Kidney epithelial cell (primary cell): ENCODE data around the gene NAPEPLD. TPM values are rescaled to one million over a fixed set of nuclear protein-coding genes. Genes with fewer than 3 reads are reported as not detected.
"Not testable (repeated sequence)": the region's sequence is repeated elsewhere in the genome, so short reads cannot be mapped to it uniquely, and the experiment has no call there.

Source experiments
- DNase-seq: peaks from one replicate; pipeline ENCODE4 v3.0.0-alpha.2; 2010; ENCODE audit warnings: low read depth
- H3K27me3 ChIP-seq: 2 replicates; pipeline ENCODE4 v1.6.0; 2011; ENCODE audit warnings: low read length; ENCODE audit not compliant: control insufficient read depth, insufficient read depth
- H3K36me3 ChIP-seq: 2 replicates; pipeline ENCODE4 v1.5.1; 2011; ENCODE audit warnings: low read length; ENCODE audit not compliant: control insufficient read depth, insufficient read depth
- H3K4me3 ChIP-seq: 2 replicates; pipeline ENCODE4 v1.5.1; 2011; ENCODE audit warnings: low read depth, mild to moderate bottlenecking, control low read depth, low read length
- CTCF ChIP-seq: IDR thresholded peaks from 2 replicates; pipeline ENCODE4 v1.5.1; 2011; ENCODE audit warnings: mild to moderate bottlenecking, moderate library complexity, low read length, control low read depth, inconsistent platforms; ENCODE audit not compliant: insufficient read depth, poor library complexity, severe bottlenecking
- total RNA-seq: library from RNA; depleted of rRNA; stranded (reverse); fragments of >200 nt; gene quantifications from 2 replicates; pipeline ENCODE4 v1.2.3, GENCODE V29; 2015

NAPEPLD gene
- total RNA-seq, 1 donor from 2014 or later: 9.6 TPM

GRCh38 chr7:103093429-103093828 is 55.5 kb downstream of the NAPEPLD start:
- Histone ChIP-seq H3K4me3 (no peak overlapping the region), H3K27me3 (no peaks in the 10 kb centered on the region), H3K36me3 (no peaks in the 10 kb centered on the region)
- TF ChIP-seq CTCF: no peak
- DNase-seq: no peak

GRCh38 chr7:103092321-103092720 is 56.6 kb downstream of the NAPEPLD start:
- not testable (repeated sequence) for H3K36me3 ChIP-seq, H3K27me3 ChIP-seq, H3K4me3 ChIP-seq, DNase-seq

- TF ChIP-seq CTCF: no peak
- DNase-seq: no peak
- no peaks in the 10 kb centered on the region for H3K36me3 ChIP-seq
- H3K4me3 ChIP-seq: no peak overlapping the region
- no peaks in the 10 kb centered on the region for H3K27me3 ChIP-seq
These were observed 65.7 kb downstream of the NAPEPLD start for GRCh38 chr7:103083210-103083609.

DNA sequence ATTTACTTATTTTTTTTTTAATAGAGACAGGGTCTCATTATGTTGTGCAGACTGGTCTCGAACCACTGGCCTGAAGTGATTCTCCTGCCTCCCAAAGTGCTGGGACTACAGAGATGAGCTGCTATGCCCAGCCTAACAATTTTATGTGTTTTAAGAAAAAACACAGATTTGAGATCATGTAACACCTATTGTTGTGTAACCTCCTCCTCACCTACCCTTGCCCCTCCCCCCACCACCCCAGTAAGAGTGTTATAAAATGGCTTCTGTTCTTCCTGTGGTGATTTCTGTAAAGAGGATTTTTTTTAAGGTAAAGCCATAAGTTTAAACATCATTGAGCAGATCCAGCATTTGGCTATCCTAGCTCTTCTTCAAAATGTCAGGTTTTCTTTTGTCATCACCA is 66.4 kb downstream of the NAPEPLD start:
- Histone ChIP-seq H3K27me3 (no peaks in the 10 kb centered on the region), H3K36me3 (no peaks in the 10 kb centered on the region), H3K4me3 (no peak overlapping the region)
- TF ChIP-seq CTCF: no peak
- no peak for DNase-seq

- H3K36me3 ChIP-seq: no peaks in the 10 kb centered on the region
- TF ChIP-seq CTCF: no peak
- no peak overlapping the region for H3K4me3 ChIP-seq
- no peak for DNase-seq
- H3K27me3 ChIP-seq: no peaks in the 10 kb centered on the region
These were observed 68.0 kb downstream of the NAPEPLD start for GRCh38 chr7:103080923-103081322.

- Histone ChIP-seq H3K27me3 (no peaks in the 10 kb centered on the region), H3K36me3 (no peaks in the 10 kb centered on the region), H3K4me3 (no peak overlapping the region)
- TF ChIP-seq CTCF: no peak
- DNase-seq: no peak
These were observed 69.1 kb downstream of the NAPEPLD start for GRCh38 chr7:103079836-103080235.

GRCh38 chr7:103078226-103078625 is 70.7 kb downstream of the NAPEPLD start:
- H3K36me3 ChIP-seq, H3K4me3 ChIP-seq, H3K27me3 ChIP-seq, DNase-seq: not testable (repeated sequence)
